Measurements from ENCODE around the gene ADAMTSL3.

ADAMTSL3 gene

GRCh38 chr15:83918011-83918410 lies 264.1 kb downstream of the ADAMTSL3 start:
- no peak overlapping the region for H3K4me2 ChIP-seq (ENCODE audit: low read depth, low read length, poor library complexity, severe bottlenecking)
- no peak overlapping the region for H3K27ac ChIP-seq (ENCODE audit: low read depth, low read length)

GRCh38 chr15:83919319-83919830 lies 265.5 kb downstream of the ADAMTSL3 start:
- Histone ChIP-seq H3K27ac (ENCODE audit: low read depth, low read length) (no peak overlapping the region), H3K79me2 (ENCODE audit: insufficient read depth, low read length) (no peaks in the 10 kb centered on the region), H3K4me3 (ENCODE audit: insufficient read depth, low read length, poor library complexity, severe bottlenecking) (no peak overlapping the region), H3K9me2 (replicated peaks; ENCODE audit: insufficient read depth, low read length) (no peaks in the 10 kb centered on the region), H3K9ac (ENCODE audit: low read length) (no peak overlapping the region), H2AFZ (ENCODE audit: low read depth, low read length, severe bottlenecking) (no peak overlapping the region), H3K27me3 (ENCODE audit: low read length) (0 out of 2 replicates have a peak, but pooled peaks cover 5% of the 10 kb centered on the region), H3K9me3 (ENCODE audit: insufficient read depth, low read length) (no peaks in the 10 kb centered on the region), H3K4me2 (ENCODE audit: low read depth, low read length, poor library complexity, severe bottlenecking) (no peak overlapping the region), H3K36me3 (ENCODE audit: low read length) (no peaks in the 10 kb centered on the region), H3F3A (ENCODE audit: insufficient read depth) (no peaks in the 10 kb centered on the region), H4K20me1 (ENCODE audit: low read depth, low read length) (no peaks in the 10 kb centered on the region)
- TF ChIP-seq CTCF (IDR thresholded peaks at IDR 0.05; ENCODE audit: insufficient read depth, low read length, poor library complexity, severe bottlenecking) (no peak), EZH2phosphoT487 (conservative IDR thresholded peaks at IDR 0.05; ENCODE audit: low read length) (no peak)

More at GRCh38 chr15:83918011-83918410, 264.1 kb downstream of the ADAMTSL3 start:
- TF ChIP-seq CTCF (IDR thresholded peaks at IDR 0.05; ENCODE audit: insufficient read depth, low read length, poor library complexity, severe bottlenecking): no peak
- no peak for TF ChIP-seq EZH2phosphoT487 (conservative IDR thresholded peaks at IDR 0.05; ENCODE audit: low read length)
- no peak overlapping the region for H3K4me3 ChIP-seq (ENCODE audit: insufficient read depth, low read length, poor library complexity, severe bottlenecking)
- H3K79me2 ChIP-seq (ENCODE audit: insufficient read depth, low read length): no peaks in the 10 kb centered on the region
- 0 out of 2 replicates have a peak, but pooled peaks cover 5% of the 10 kb centered on the region for H3K27me3 ChIP-seq (ENCODE audit: low read length)
- no peaks in the 10 kb centered on the region for H3K9me2 ChIP-seq (replicated peaks; ENCODE audit: insufficient read depth, low read length)
- no peaks in the 10 kb centered on the region for H3K9me3 ChIP-seq (ENCODE audit: insufficient read depth, low read length)
- H4K20me1 ChIP-seq (ENCODE audit: low read depth, low read length): no peaks in the 10 kb centered on the region
- H3K9ac ChIP-seq (ENCODE audit: low read length): no peak overlapping the region
- no peaks in the 10 kb centered on the region for H3K36me3 ChIP-seq (ENCODE audit: low read length)
- H2AFZ ChIP-seq (ENCODE audit: low read depth, low read length, severe bottlenecking): no peak overlapping the region
- H3F3A ChIP-seq (ENCODE audit: insufficient read depth): no peaks in the 10 kb centered on the region

- Histone ChIP-seq H3K27me3 (ENCODE audit: low read length) (0 out of 2 replicates have a peak, but pooled peaks cover 5% of the 10 kb centered on the region), H3K4me3 (ENCODE audit: insufficient read depth, low read length, poor library complexity, severe bottlenecking) (no peak overlapping the region), H3K9me3 (ENCODE audit: insufficient read depth, low read length) (no peaks in the 10 kb centered on the region), H3F3A (ENCODE audit: insufficient read depth) (no peaks in the 10 kb centered on the region), H3K9ac (ENCODE audit: low read length) (no peak overlapping the region), H4K20me1 (ENCODE audit: low read depth, low read length) (no peaks in the 10 kb centered on the region), H2AFZ (ENCODE audit: low read depth, low read length, severe bottlenecking) (no peak overlapping the region), H3K27ac (ENCODE audit: low read depth, low read length) (no peak overlapping the region), H3K9me2 (replicated peaks; ENCODE audit: insufficient read depth, low read length) (no peaks in the 10 kb centered on the region), H3K36me3 (ENCODE audit: low read length) (no peaks in the 10 kb centered on the region), H3K79me2 (ENCODE audit: insufficient read depth, low read length) (no peaks in the 10 kb centered on the region), H3K4me2 (ENCODE audit: low read depth, low read length, poor library complexity, severe bottlenecking) (no peak overlapping the region)
- no peak for TF ChIP-seq EZH2phosphoT487 (conservative IDR thresholded peaks at IDR 0.05; ENCODE audit: low read length)
- TF ChIP-seq CTCF (IDR thresholded peaks at IDR 0.05; ENCODE audit: insufficient read depth, low read length, poor library complexity, severe bottlenecking): no peak
Observed at GRCh38 chr15:83919978-83920510, 266.1 kb downstream of the ADAMTSL3 start.

Data from SU-DHL-6 (cell line).